HCT116 (cell line): Measurements from ENCODE around the gene PFKFB2. TPM values are rescaled to one million over a fixed set of nuclear protein-coding genes. Genes with fewer than 3 reads are reported as not detected.
A peak's percentile ranks its signal among the peaks of the same experiment; 100 is the strongest.

Source experiments
- ATAC-seq: fragments of 200-7000 bp; cut with Tn5 transposase; 2 replicates; pipeline ENCODE4 v1.9.1; 2020; ENCODE audit warnings: mild to moderate bottlenecking, moderate library complexity
- BruUV-seq: library from RNA; stranded (reverse); fragments of 400-500 nt; replicated peaks from 2 replicates; lab custom pipeline; 2021; lab: Mats Ljungman, UMichigan
- CTCF ChIA-PET: fragments of 300-600 bp; sonication (Branson Sonifier 250); formaldehyde crosslinking; loops from one replicate; lab custom pipeline; 2021; ENCODE audit warnings: antibody characterized with exemption; lab: Charles Lee
- POLR2A ChIA-PET: fragments of 300-600, 350-600 bp; sonication (Branson Sonifier 250); formaldehyde crosslinking; loops from one replicate; lab custom pipeline; 2021; ENCODE audit warnings: antibody characterized with exemption; lab: Charles Lee
- RAD21 ChIA-PET, 2 experiments: fragments of 300-600 bp; sonication (Branson Sonifier 250); formaldehyde crosslinking; loops; one replicate each; lab custom pipeline; 2023; ENCODE audit warnings: low total read pairs in 2 of 2; ENCODE audit not compliant: uncharacterized antibody in 2 of 2, unreplicated experiment in 2 of 2, low non-redundant PET in 1 of 2; lab: Charles Lee
- DNase-seq: peaks from one replicate; pipeline ENCODE4 v3.0.0-alpha.2; 2010; ENCODE audit warnings: low read depth, low spot score
- H2AFZ ChIP-seq: fragments of 200-600 bp; shearing (Covaris generic), sonication (generic); 2 replicates; pipeline ENCODE4 v1.6.1; 2017; ENCODE audit warnings: low read depth, mixed run types, mixed read lengths, antibody characterized with exemption, low read length; ENCODE audit not compliant: poor library complexity, severe bottlenecking
- H3K27ac ChIP-seq: 2 replicates; pipeline ENCODE4 v1.5.1; 2012; ENCODE audit warnings: low read depth, low read length
- H3K27me3 ChIP-seq: fragments of 200-600 bp; sonication (generic); 2 replicates; pipeline ENCODE4 v1.6.1; 2016; ENCODE audit warnings: mixed run types, low read length, mixed read lengths; ENCODE audit not compliant: insufficient read depth
- H3K36me3 ChIP-seq, 2 experiments: fragments of 200-500 bp in 1 of 2; fragments of 200-600 bp in 1 of 2; sonication (Bioruptor generic) in 1 of 2; sonication (generic) in 1 of 2; 2 replicates each; pipeline versions ENCODE4 v1.5.1 to v1.6.1; 2014 to 2016; ENCODE audit warnings: low read length in 2 of 2, inconsistent platforms in 1 of 2, mixed read lengths in 1 of 2, mixed run types in 1 of 2; ENCODE audit not compliant: insufficient read depth in 2 of 2, control insufficient read depth in 1 of 2
- H3K4me1 ChIP-seq, 2 experiments: fragments of 200-600 bp in 1 of 2; sonication (generic) in 1 of 2; 2 replicates each; pipeline versions ENCODE4 v1.5.1 to v1.6.1; 2012 to 2017; ENCODE audit warnings: low read length in 2 of 2, inconsistent platforms in 1 of 2, mild to moderate bottlenecking in 1 of 2, mixed read lengths in 1 of 2, mixed run types in 1 of 2, moderate library complexity in 1 of 2; ENCODE audit not compliant: insufficient read depth in 2 of 2, control insufficient read depth in 1 of 2
- H3K4me2 ChIP-seq: fragments of 200-600 bp; sonication (generic); 2 replicates; pipeline ENCODE4 v1.6.1; 2017; ENCODE audit warnings: mixed run types, low read length, mixed read lengths
- H3K4me3 ChIP-seq, 2 experiments: fragments of 200-600 bp in 1 of 2; sonication (generic) in 1 of 2; replicated peaks in 1 of 2; 2 replicates each; pipeline ENCODE4 v1.5.1; 2011 to 2016; ENCODE audit warnings: low read length in 2 of 2, control low read depth in 1 of 2, low read depth in 1 of 2, mild to moderate bottlenecking in 1 of 2, mixed read lengths in 1 of 2, mixed run types in 1 of 2
- H3K79me2 ChIP-seq: fragments of 200-600 bp; sonication (generic); 2 replicates; pipeline ENCODE4 v1.6.1; 2017; ENCODE audit warnings: mild to moderate bottlenecking, mixed run types, low read length, moderate library complexity, mixed read lengths; ENCODE audit not compliant: insufficient read depth
- H3K9ac ChIP-seq: fragments of 200-600 bp; sonication (generic); 2 replicates; pipeline ENCODE4 v1.6.1; 2016; ENCODE audit warnings: low read length, mixed read lengths
- H3K9me2 ChIP-seq: fragments of 200-600 bp; sonication (generic), shearing (Covaris generic); 2 replicates; pipeline ENCODE4 v1.6.1; 2017; ENCODE audit warnings: mixed run types, mild to moderate bottlenecking, moderate library complexity; ENCODE audit not compliant: insufficient read depth
- H3K9me3 ChIP-seq, 2 experiments: fragments of 200-500 bp in 1 of 2; fragments of 200-600 bp in 1 of 2; sonication (Bioruptor generic) in 1 of 2; sonication (generic) in 1 of 2; 2 replicates each; pipeline ENCODE4 v1.6.1; 2014 to 2017; ENCODE audit warnings: low read length in 2 of 2, mixed read lengths in 2 of 2, inconsistent platforms in 1 of 2, low read depth in 1 of 2, mild to moderate bottlenecking in 1 of 2, mixed run types in 1 of 2, moderate library complexity in 1 of 2; ENCODE audit not compliant: control insufficient read depth in 1 of 2, insufficient read depth in 1 of 2
- H4K20me1 ChIP-seq: fragments of 200-600 bp; sonication (generic), shearing (Covaris generic); 2 replicates; pipeline ENCODE4 v1.6.1; 2017; ENCODE audit warnings: mixed run types, mild to moderate bottlenecking, moderate library complexity; ENCODE audit not compliant: insufficient read depth
- CBX3 ChIP-seq: IDR thresholded peaks from 2 replicates; pipeline ENCODE4 v1.6.1; 2012; ENCODE audit warnings: low read depth
- EGR1 ChIP-seq: IDR thresholded peaks from 2 replicates; pipeline ENCODE4 v1.6.1; 2012; ENCODE audit warnings: low read depth
- POLR2AphosphoS5 ChIP-seq: IDR thresholded peaks from 2 replicates; pipeline ENCODE4 v1.6.1; 2011; ENCODE audit warnings: mild to moderate bottlenecking, low read depth, low read length, moderate library complexity
- SP1 ChIP-seq: IDR thresholded peaks from 2 replicates; pipeline ENCODE4 v1.6.1; 2012; ENCODE audit warnings: low read depth
- SRF ChIP-seq: IDR thresholded peaks from 2 replicates; pipeline ENCODE4 v1.6.1; 2012; ENCODE audit warnings: low read depth
- YY1 ChIP-seq: IDR thresholded peaks from 2 replicates; pipeline ENCODE4 v1.6.1; 2011; ENCODE audit warnings: low read length, low read depth, moderate library complexity, mild to moderate bottlenecking; ENCODE audit not compliant: insufficient replicate concordance; ENCODE audit errors: extremely low read depth
- intact Hi-C: fragments of 100-400 bp; cut with micrococcal nuclease; formaldehyde crosslinking; loops from 2 replicates; pipeline ENCODE4 v1.10.0; 2022
- total RNA-seq: library from RNA; stranded (reverse); gene quantifications from one replicate; pipeline ENCODE4 v1.2.1, GENCODE V29; 2021; ENCODE audit not compliant: unreplicated experiment
- TF ChIP-seq, protein P1 (sequence below): IDR thresholded peaks from 2 replicates; pipeline ENCODE4 v1.6.1; 2012
- TF ChIP-seq, protein P2 (sequence below): IDR thresholded peaks from 2 replicates; pipeline ENCODE4 v1.6.1; 2012
- TF ChIP-seq, protein P3 (sequence below): IDR thresholded peaks from 2 replicates; pipeline ENCODE4 v1.6.1; 2012; ENCODE audit warnings: low read depth

The PFKFB2 gene
- total RNA-seq, 1 experiment from 2014 or later, result 13.9 TPM

DNA sequence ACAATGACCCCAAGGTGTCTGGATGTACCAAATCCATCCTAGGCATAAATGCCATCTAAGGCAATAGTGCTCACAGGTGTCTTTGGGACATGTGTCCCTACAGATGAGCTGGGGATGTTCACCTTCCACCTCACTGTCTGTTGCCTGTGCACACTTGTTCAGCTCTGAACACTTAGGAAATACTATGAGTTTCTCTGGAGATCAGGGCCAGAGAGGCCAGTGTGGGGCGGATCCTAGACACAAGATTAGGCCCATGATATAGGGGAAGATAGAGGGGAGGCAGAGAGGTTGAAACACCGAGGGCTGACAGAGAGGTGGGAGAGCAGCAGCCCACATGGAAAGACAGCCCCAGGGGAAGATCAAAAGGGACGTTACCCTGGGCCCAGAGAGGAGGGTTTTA is 46.2 kb upstream of the PFKFB2 start:
- TF ChIP-seq YY1, result no peak
- no peak for TF ChIP-seq SP1
- no peak for TF ChIP-seq POLR2AphosphoS5
- TF ChIP-seq, protein P1, sequence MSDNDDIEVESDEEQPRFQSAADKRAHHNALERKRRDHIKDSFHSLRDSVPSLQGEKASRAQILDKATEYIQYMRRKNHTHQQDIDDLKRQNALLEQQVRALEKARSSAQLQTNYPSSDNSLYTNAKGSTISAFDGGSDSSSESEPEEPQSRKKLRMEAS, result no peak
- no peak for TF ChIP-seq CBX3
- TF ChIP-seq SRF, result no peak
- TF ChIP-seq, protein P2, sequence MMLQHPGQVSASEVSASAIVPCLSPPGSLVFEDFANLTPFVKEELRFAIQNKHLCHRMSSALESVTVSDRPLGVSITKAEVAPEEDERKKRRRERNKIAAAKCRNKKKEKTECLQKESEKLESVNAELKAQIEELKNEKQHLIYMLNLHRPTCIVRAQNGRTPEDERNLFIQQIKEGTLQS, result no peak
- no peak for TF ChIP-seq EGR1
- TF ChIP-seq, protein P3, sequence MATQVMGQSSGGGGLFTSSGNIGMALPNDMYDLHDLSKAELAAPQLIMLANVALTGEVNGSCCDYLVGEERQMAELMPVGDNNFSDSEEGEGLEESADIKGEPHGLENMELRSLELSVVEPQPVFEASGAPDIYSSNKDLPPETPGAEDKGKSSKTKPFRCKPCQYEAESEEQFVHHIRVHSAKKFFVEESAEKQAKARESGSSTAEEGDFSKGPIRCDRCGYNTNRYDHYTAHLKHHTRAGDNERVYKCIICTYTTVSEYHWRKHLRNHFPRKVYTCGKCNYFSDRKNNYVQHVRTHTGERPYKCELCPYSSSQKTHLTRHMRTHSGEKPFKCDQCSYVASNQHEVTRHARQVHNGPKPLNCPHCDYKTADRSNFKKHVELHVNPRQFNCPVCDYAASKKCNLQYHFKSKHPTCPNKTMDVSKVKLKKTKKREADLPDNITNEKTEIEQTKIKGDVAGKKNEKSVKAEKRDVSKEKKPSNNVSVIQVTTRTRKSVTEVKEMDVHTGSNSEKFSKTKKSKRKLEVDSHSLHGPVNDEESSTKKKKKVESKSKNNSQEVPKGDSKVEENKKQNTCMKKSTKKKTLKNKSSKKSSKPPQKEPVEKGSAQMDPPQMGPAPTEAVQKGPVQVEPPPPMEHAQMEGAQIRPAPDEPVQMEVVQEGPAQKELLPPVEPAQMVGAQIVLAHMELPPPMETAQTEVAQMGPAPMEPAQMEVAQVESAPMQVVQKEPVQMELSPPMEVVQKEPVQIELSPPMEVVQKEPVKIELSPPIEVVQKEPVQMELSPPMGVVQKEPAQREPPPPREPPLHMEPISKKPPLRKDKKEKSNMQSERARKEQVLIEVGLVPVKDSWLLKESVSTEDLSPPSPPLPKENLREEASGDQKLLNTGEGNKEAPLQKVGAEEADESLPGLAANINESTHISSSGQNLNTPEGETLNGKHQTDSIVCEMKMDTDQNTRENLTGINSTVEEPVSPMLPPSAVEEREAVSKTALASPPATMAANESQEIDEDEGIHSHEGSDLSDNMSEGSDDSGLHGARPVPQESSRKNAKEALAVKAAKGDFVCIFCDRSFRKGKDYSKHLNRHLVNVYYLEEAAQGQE, result no peak
- TF ChIP-seq, all 23 proteins: peak for 0
- Histone ChIP-seq H3K79me2 (no peaks in the 10 kb centered on the region), H4K20me1 (no peaks in the 10 kb centered on the region), H3K9me2 (no peaks in the 10 kb centered on the region), H3K4me1 (peaks cover 27 to 71% of the 10 kb centered on the region in 2 experiments), H3K36me3 (no peaks in the 10 kb centered on the region), H3K27ac (peak overlapping the region; percentile 56; the same call in 1 of the 2 replicates), H3K9me3 (no peaks in the 10 kb centered on the region; a peak in 1 of 4 replicates), H3K27me3 (no peaks in the 10 kb centered on the region), H3K4me3 (peak overlapping the region in 1 of 2 experiments; percentile 33; a peak in 2 of 4 replicates), H3K9ac (peak overlapping the region; percentile 62), H3K4me2 (peak overlapping the region; percentile 71), H2AFZ (no peak overlapping the region)
- ATAC-seq, result peak; percentile 38
- DNase-seq, result no peak
- POLR2A ChIA-PET, result no interaction called here
- RAD21 ChIA-PET, result no interaction called here
- CTCF ChIA-PET, result interaction anchor here (2.3 kb wide), 1 partner anchor 18 kb away, joined by 5 read pairs; no protein-coding TSS in a partner anchor
- intact Hi-C loops, result no loop called here
- BruUV-seq, result TSS peak; percentile 94
